ENCODE measurements around the gene BRD9.
A peak's percentile ranks its signal among the peaks of the same experiment; 100 is the strongest.
"Not testable (repeated sequence)": the region's sequence is repeated elsewhere in the genome, so short reads cannot be mapped to it uniquely, and the experiment has no call there.

Gene BRD9

DNA sequence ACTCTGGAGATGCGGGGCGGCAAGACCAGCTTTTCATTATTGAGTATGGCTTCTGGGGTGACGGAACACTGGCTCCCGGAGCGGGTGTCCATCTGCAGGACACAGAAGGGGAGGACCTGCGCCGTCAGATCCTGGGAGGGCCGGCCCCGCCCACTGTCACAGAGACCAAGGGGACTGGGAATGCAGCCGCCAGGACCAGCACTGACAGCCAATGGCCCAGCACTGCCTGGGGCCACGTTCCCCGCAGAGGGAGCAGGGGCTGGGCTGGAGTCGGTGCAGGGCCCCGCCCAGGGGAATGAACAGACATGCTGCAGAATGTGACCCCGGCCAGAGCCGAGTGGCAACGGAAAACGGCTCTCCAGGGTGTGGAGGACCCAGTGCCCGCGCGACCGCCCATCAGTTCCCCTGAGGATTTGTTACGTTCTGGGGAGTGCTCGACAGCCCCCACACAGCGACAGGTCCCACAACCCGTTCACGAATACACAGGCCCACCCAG is 42.0 kb downstream of the BRD9 start, which contains the start of gene ZDHHC11:
TSS of gene ZDHHC11 (minus strand) at position 476 of the 496 bp plus-strand sequence. CDS start at position 92, 384 bp downstream.
- no peak for DNase-seq (ENCODE audit: extremely low spot score, insufficient read length, low read depth)
- FAIRE-seq: no peak

DNA sequence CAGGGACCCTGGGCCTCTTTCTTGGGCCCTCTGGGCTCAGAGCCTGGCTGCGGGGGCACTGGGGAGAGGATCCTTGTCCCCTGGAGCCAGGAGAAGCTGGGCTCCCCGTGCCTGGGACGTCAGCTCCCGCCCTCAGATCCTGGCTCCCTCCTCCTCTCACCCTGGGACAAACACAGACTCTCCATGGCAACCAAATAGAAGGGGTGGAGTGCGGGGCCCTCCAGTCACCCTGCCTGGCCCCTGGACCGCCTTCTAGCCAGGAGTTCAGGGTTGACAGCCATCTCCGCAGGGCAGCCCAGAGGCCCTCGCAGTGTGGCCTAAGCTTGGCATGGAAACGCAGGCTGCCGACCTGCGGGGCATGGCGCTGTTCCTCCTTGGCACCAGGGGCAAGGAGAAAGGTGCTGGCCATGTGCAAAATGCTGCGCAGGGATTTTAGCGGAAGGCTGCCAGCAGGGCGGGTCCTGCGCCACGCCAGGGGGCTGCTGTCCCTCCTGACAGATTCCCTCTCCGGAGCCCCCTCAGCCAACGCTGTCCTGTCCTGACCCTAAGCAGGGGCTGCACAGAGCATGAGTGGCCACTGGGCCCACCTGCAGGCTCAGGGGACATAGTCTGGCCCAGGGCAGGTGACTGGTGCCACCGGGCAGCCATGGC is 42.8 kb downstream of the BRD9 start:
- DNase-seq (ENCODE audit: extremely low spot score, insufficient read length, low read depth) (no peak), FAIRE-seq (no peak)

DNA sequence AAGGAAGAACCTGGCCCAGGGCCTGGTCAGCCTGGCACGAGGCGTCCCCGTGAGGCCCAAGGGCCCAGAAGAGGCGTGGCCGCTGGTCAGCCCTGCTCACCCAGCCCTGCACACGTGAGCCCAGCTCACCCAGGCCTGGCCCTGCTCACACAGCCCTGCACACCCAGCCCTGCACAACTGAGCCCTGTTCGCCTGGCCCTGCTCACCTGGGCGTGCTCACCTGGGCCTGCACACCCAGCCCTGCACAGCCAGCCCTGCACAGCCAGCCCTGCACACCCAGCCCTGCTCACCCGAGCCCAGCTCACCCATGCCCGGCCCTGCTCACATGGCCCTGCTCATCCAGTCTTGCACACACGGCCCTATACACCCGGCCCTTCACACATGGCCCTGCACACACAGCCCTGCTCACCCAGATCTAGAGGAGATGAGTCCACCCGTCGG is 43.9 kb downstream of the BRD9 start:
- DNase-seq (ENCODE audit: extremely low spot score, insufficient read length, low read depth) (no peak), FAIRE-seq (no peak)

DNA sequence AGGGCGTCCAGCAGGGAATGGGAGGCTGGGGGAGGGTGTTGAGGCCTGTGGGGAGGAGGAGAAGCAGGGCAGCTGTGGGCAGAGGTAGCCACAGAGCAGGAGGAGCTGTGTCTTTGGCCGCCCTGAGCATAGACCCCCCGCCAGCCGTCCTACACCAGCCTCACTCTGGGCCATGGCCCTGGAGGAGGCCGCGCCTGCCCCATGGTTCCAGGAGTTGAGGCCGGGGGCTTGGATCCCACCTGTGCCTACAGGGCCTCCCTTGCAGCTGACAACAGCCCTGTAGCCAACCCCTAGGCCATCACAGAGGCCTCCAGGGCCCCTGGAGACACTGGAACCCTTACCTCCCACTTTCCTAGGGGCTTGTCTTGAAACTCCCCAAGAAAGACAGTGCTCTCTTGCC is 44.9 kb downstream of the BRD9 start:
- not testable (repeated sequence) for DNase-seq (ENCODE audit: extremely low spot score, insufficient read length, low read depth); FAIRE-seq

DNA sequence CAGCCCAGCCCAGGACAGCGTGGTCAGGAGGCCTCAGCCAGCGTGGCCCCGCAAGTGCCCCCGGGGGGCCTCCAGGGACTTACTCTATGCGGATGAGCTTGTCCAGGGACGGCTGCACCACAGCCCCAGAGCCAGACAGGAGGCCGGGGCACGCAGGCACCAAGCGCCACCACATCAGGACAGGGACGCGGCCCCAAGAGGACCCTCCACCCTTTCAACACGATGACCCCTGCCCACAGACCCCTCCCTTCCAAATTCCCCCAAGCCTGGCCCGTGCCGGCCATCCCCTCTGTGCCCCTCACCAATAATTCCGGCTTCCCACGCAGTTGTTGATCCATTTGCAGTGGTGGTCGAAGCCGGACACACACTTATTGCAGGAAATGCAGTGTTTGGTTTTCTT is 45.4 kb downstream of the BRD9 start:
- not testable (repeated sequence) for FAIRE-seq; DNase-seq (ENCODE audit: extremely low spot score, insufficient read length, low read depth)

DNA sequence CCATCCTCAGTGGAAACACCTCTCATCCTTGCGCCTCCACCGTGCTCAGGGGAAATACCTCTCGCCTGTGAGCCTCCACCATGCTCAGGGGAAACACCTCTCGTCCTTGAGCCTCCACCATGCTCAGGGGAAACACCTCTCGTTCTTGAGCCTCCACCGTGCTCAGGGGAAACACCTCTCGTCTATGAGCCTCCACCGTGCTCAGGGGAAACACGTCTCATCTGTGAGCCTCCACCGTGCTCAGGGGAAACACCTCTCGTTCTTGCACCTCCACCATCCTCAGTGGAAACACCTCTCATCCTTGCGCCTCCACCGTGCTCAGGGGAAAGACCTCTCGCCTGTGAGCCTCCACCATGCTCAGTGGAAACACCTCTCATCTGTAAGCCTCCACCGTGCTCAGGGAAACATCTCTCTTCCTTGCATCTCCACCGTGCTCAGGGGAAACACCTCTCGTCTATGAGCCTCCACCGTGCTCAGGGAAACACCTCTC is 46.0 kb downstream of the BRD9 start:
- peak; percentile 92 for FAIRE-seq
- not testable (repeated sequence) for DNase-seq (ENCODE audit: extremely low spot score, insufficient read length, low read depth)

DNA sequence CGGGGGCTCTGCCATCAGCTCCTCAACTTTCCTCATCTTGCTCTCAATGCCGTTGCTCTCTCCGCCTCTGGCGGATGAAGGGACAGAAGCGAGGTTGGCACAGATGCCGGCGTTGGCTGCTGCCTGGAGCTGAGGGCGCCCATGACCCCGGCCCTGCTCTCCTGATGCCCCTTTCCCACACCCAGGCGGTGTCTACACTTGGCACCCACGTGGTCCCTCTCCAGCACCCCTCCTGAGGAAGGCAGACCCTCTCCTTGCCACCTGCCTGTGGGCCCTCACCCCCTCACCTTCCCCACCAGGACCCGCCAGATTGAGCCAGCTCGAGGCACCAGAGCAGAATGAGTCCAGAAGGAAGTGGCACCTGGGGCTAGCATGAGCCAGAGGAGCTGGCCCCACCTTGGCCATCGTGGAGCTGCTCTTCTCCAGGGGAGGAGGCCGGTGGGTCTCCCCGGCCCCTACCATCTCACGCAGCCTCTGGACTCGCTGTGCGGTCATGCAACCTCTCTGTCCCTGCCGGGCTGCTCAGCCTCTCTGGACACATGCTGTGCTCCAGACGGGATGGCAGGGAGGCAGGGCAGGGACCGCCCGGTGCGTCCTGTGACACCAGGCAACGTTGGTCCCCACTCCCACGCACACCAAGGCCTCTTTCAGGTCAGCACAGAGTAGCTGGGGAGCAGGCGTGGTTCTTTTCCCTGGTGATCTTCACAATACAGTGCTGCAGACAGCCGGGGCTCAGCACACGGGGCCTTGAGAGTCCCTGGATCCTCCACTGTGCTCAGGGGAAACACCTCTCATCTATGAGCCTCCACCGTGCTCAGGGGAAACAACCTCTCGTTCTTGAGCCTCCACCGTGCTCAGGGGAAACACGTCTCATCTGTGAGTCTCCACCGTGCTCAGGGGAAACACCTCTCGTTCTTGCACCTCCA is 46.7 kb downstream of the BRD9 start:
- not testable (repeated sequence) for FAIRE-seq; DNase-seq (ENCODE audit: extremely low spot score, insufficient read length, low read depth)

DNA sequence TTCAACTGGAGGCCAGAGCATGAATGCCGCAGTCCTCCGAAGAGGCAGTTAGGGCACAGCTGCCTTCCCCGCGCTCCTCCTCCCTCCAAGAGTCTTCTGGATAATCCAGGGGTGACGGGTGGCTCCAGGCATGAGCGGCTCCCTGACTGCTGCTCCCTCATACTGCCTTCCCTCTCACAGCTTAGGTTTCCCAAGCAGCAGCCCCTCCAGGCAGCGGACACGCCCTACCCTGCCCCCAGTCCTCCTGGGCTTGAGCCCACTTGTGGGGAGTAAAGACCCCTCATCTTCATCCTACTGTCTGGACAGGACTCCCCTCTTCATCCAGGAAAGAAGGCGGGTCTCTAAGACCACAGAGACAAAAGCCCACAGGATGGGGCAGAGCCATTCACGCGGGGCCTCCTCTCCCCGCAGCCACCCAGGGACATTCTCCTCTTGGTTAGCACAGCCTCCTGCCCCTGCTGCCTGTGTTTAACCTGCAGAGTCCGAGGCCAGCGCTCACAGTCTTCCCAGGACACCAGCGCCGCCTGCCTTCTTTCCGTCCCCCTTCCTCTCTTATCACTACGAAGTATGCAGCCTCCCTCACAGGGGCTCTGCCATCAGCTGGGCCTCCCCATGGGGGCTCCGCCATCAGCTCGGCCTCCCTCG is 47.4 kb downstream of the BRD9 start:
- FAIRE-seq; DNase-seq (ENCODE audit: extremely low spot score, insufficient read length, low read depth): not testable (repeated sequence)

DNA sequence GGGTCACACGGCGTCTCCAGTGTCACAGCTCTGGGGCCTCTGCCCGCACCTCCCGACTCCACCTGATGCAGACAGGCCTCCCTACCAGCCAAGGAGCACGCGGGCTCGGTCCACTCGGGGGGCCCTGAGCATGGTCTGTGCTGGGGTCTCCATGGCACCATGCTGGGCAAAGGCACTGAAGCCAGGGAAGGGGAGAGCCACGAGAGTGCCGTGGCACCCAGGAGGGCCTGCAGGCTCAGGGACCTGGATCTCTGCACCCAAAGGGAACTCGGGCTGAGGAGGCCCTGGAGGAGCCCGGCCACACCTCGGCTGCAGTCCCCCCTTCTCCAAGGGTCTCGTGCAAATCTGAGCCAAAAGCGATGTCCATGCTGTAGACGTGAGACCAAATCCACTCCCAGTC is 48.2 kb downstream of the BRD9 start:
- DNase-seq (ENCODE audit: extremely low spot score, insufficient read length, low read depth); FAIRE-seq: not testable (repeated sequence)

DNA sequence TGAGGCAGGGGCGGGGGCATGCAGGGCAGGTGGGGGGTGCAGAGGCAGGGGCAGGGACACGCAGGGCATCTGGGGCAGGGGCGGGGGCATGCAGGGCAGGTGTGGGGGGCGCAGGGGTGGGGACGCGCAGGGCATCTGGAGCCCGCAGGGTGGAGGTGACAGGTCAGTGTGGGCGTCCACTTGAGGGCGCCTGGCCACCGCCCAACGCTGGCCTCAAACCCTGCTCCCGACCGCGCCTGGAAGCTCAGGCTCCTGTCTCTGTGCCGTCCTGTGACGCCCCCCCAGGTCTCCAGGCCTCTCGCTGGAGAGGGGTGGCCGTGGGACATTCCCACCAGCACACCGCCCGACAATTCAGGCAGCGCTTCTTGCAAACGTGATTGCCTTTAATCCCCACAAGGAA is 48.7 kb downstream of the BRD9 start:
- not testable (repeated sequence) for DNase-seq (ENCODE audit: extremely low spot score, insufficient read length, low read depth); FAIRE-seq

DNA sequence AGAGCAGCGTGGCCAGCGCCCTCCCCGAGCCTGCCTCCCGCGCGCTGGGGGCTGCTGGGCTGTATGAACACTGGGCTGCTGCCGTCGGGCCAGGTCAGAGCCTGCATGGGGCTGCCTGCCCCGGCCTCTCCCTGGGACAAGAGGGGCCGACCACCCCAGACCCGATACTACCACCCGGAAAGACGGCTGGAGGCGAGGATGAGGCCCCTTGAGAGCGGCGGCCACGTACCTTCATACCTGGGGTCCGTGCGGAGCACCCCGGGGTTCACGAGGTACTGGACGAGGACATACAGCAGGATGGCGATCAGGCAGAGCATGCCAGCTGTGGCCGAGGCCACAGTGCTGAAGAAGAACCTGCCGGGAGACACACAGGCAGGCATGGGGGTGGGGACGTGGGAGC is 49.2 kb downstream of the BRD9 start:
- not testable (repeated sequence) for FAIRE-seq; DNase-seq (ENCODE audit: extremely low spot score, insufficient read length, low read depth)

DNA sequence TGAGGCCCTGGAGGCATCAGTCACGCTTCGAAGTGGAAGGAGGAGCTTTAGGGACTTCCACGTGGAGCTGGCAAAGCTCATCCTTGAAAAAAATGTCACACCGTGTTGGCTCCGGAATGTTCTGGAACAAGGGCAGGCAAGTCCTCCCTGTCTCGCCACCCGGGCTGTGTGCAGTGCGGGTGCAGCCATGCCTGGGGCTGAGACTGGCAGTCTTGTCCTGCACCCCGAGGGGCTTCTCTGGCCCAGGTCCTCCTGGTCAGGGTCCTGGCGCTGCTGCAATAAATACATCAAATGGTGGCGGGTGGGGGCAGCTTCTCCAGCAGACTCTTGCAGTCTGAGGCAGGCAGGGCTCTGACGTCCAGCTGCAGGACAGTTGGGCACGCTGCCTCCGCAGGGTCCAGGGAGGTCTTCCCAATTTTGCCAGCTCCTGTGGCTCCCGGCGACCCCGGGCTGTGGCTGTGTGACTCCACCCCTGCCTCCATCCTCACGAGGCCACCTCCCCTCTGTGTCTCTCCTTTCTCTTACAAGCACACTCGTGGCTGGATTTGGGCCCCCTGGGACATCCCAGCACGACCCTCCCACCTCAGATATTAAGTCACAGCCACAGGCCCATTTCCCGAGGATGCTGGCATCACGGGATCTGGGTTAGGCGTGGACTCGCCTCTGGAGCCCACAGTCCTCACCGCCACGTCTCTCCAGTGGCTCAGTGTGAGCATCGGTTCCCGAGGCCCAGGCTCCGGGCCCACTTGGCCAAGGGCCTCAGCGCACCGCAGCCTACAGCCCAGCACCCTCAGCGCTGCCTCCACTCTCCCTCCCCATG is 50.0 kb downstream of the BRD9 start:
- not testable (repeated sequence) for DNase-seq (ENCODE audit: extremely low spot score, insufficient read length, low read depth); FAIRE-seq

DNA sequence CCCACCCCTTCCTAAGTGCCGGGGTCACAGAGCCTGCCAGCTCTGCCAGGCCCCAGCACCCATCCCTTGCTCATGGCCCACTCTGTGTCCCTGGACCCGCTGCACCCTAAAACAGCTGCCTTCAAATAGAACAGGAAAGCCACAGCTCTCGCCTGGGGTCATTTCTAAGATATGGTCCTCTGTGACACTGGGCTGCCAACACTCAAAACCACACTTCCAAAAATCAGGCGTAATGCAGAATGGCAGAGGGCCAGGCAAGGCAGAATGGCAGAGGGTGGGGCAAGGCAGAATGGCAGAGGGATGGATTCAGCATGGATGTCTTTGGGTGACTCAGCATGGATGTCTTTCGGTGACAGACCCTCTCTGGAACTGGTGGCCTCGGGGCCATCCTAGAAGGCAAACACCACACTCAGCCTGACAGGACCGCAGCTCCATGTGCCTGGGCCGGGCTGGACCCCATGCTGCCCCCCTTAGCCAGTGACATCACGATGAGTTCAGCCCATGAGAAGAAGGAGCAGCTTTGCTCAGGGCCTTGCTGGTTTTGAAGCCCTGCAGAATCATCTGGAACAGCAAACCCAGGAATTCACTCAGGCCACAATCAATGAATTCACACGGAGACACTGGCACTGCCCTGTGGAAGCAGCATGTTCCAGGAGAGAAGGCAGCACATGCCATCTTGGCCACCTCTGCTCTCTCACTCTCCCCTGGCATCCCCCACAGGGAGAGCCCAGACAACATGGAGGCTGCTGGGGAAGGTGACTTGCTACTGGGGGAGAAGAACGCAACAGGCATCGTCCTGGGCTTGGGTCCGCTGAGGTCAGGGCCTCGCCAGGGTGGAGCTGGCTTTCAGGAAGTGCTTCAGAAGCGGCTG is 50.8 kb downstream of the BRD9 start:
- FAIRE-seq; DNase-seq (ENCODE audit: extremely low spot score, insufficient read length, low read depth): not testable (repeated sequence)

DNA sequence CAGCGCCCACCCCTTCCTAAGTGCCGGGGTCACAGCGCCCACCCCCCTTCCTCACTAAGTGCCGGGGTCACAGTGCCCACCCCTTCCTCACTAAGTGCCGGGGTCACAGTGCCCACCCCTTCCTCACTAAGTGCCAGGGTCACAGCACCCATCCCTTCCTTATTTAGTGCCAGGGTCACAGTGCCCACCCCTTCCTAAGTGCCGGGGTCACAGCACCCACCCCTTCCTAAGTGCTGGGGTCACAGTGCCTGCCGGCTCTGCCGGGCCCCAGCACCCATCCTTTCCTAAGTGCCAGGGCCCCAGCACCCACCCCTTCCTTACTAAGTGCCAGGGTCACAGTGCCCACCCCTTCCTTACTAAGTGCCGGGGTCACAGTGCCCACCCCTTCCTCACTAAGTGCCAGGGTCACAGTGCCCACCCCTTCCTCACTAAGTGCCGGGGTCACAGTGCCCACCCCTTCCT is 51.6 kb downstream of the BRD9 start:
- DNase-seq (ENCODE audit: extremely low spot score, insufficient read length, low read depth); FAIRE-seq: not testable (repeated sequence)

DNA sequence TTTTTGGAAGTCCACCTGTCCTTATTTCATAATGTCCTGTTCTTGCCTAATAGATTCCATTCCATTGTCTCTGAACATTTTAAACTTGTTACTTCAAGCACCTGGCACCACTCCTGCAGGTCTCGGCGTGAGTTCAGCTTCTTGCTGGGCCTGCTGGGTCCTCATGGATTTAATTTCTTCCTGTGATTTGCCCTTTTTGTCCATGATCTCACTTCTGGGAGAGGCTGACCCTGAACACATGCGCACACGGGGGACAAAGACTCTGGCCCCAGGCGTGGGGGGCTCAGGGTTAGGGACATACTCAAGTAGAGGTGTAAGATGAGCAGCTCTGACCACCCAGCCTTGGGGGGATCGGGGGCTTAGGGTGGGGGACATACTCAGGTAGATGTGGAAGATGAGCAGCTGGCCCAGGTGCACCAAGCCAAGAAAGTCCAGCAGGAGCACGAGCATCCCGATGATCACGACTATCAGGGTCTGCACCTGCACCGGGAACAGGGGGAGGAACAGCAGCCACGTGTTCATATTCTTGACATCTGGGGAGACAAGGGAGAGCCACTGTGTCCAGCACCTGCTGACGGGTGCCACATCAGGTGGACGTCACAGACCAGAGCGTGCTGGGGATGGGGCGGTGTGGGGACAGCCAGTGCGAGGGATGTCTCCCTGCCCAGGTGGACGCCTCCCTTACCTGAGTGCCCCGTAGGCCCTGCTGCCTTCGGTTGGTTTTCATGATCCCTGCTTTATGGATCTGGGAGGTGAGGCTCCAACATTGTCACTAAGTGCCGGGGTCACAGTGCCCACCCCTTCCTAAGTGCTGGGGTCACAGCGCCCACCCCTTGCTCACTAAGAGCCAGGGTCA is 52.3 kb downstream of the BRD9 start:
- DNase-seq (ENCODE audit: extremely low spot score, insufficient read length, low read depth); FAIRE-seq: not testable (repeated sequence)

DNA sequence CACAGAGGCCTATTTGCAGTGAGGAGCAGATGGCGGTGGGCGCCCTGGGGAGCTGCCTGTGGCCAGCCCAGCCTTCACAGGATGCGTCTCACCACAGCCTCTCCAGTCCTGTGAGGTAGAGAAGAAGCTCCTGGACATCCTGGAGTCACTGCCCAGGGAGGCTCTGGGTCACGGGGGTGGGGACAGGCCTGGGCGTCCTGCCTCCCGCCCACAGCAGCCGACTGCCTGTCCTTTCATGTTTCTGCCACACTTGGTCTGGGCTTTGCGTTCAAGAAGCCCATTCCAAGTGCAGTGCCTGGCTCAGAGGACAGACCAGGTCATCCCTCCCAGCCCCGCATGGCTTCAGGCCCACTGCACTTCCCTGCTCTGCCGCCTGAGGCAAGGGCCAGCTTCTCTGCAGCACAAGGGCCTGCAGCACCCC is 54.2 kb downstream of the BRD9 start:
- not testable (repeated sequence) for DNase-seq (ENCODE audit: extremely low spot score, insufficient read length, low read depth); FAIRE-seq

DNA sequence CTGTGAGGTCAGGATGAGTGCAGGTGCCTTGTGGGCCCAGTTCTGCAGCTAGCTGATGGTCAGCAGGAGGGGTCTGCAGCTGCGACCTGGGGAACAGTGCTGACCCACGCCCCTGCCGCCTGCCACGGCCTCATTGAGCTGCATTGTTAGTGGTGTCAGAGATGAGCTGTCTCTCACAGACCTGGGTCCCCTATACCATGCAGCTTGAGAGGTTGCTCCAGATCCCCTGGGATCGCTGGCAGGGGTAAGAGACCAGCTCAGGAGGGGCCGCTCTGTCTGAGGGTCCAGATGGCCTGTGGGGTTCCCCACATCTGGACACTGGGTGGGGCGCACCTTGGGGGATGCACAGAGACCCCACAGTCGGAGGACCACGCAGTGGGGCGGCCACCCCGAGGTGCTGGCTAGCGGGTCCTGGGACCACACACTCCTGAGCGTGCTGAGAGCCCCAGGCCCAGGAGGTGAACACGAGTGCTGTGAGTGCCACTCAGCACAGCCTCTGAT is 54.9 kb downstream of the BRD9 start:
- DNase-seq (ENCODE audit: extremely low spot score, insufficient read length, low read depth); FAIRE-seq: not testable (repeated sequence)

Measured in GM18507 (cell line).